OCI-LY7 (cell line): ENCODE data around the gene LSM14B. TPM values are rescaled to one million over a fixed set of nuclear protein-coding genes. Genes with fewer than 3 reads are reported as not detected.

Experiments
- BruUV-seq: library from RNA; stranded (reverse); fragments of 400-500 nt; replicated peaks from 2 replicates; lab custom pipeline; 2021; lab: Mats Ljungman, UMichigan
- CTCF ChIA-PET: fragments of 300-600 bp; sonication (Branson Sonifier 250); formaldehyde crosslinking; loops from one replicate; lab custom pipeline; 2022; ENCODE audit warnings: antibody characterized with exemption; ENCODE audit not compliant: unreplicated experiment; lab: Charles Lee
- POLR2A ChIA-PET: fragments of 300-600 bp; sonication (Branson Sonifier 250); formaldehyde crosslinking; loops from one replicate; lab custom pipeline; 2022; ENCODE audit warnings: antibody characterized with exemption; lab: Charles Lee
- DNase-seq: peaks from one replicate; pipeline ENCODE4 v3.0.0-alpha.2; 2015; ENCODE audit warnings: low spot score
- H2AFZ ChIP-seq: fragments of 200-600 bp; sonication (generic), shearing (Covaris generic); 2 replicates; pipeline ENCODE4 v1.6.1; 2014; ENCODE audit warnings: mild to moderate bottlenecking, antibody characterized with exemption, low read length, moderate library complexity
- H3K27ac ChIP-seq: fragments of 200-600 bp; sonication (generic); 2 replicates; pipeline ENCODE4 v1.5.1; 2014; ENCODE audit warnings: mixed run types, low read depth, mild to moderate bottlenecking, moderate library complexity, low read length, inconsistent platforms; ENCODE audit not compliant: poor library complexity, severe bottlenecking
- H3K36me3 ChIP-seq: fragments of 200-600 bp; sonication (generic); 2 replicates; pipeline ENCODE4 v1.6.1; 2014; ENCODE audit warnings: mild to moderate bottlenecking, antibody characterized with exemption, low read length, moderate library complexity, mixed read lengths; ENCODE audit not compliant: insufficient read depth
- H3K4me1 ChIP-seq: fragments of 200-600 bp; sonication (generic); 2 replicates; pipeline ENCODE4 v1.5.1; 2014; ENCODE audit warnings: mild to moderate bottlenecking, low read length; ENCODE audit not compliant: insufficient read depth, poor library complexity, severe bottlenecking
- H3K4me2 ChIP-seq: fragments of 200-600 bp; sonication (generic); 2 replicates; pipeline ENCODE4 v1.6.1; 2014; ENCODE audit warnings: mild to moderate bottlenecking, low read length
- H3K4me3 ChIP-seq: fragments of 200-600 bp; sonication (generic); 2 replicates; pipeline ENCODE4 v1.5.1; 2014; ENCODE audit warnings: mild to moderate bottlenecking, low read depth, low read length; ENCODE audit not compliant: poor library complexity, severe bottlenecking
- H3K79me2 ChIP-seq: fragments of 200-600 bp; sonication (generic); 2 replicates; pipeline ENCODE4 v1.6.1; 2016; ENCODE audit warnings: low read depth, mild to moderate bottlenecking, low read length, moderate library complexity, mixed read lengths; ENCODE audit not compliant: insufficient read depth
- H3K9me2 ChIP-seq: fragments of 200-600 bp; sonication (generic); 2 replicates; pipeline ENCODE4 v1.6.1; 2016; ENCODE audit warnings: mild to moderate bottlenecking, low read length, mixed read lengths; ENCODE audit not compliant: insufficient read depth
- H3K9me3 ChIP-seq: fragments of 200-600 bp; sonication (generic); 2 replicates; pipeline ENCODE4 v1.6.1; 2014; ENCODE audit warnings: mild to moderate bottlenecking, mixed run types, low read length, mixed read lengths
- H4K20me1 ChIP-seq: fragments of 200-600 bp; sonication (generic); 2 replicates; pipeline ENCODE4 v1.6.1; 2014; ENCODE audit warnings: mild to moderate bottlenecking, antibody characterized with exemption, low read length, moderate library complexity, mixed read lengths; ENCODE audit not compliant: insufficient read depth
- EZH2phosphoT487 ChIP-seq: fragments of 200-600 bp; sonication (generic); IDR thresholded peaks from 2 replicates; pipeline ENCODE4 v1.6.1; 2018; ENCODE audit warnings: low read depth, borderline replicate concordance, mild to moderate bottlenecking, mixed run types, antibody characterized with exemption, low read length, moderate library complexity, mixed read lengths
- intact Hi-C: fragments of 100-400 bp; cut with micrococcal nuclease; formaldehyde crosslinking; loops from one replicate; pipeline ENCODE4 v1.10.0; 2022; ENCODE audit not compliant: unreplicated experiment
- total RNA-seq, 2 experiments: library from RNA; depleted of rRNA in 1 of 2; stranded (reverse); fragments of >200 nt in 1 of 2; shearing (Covaris generic) in 1 of 2; gene quantifications; 2 replicates each; pipeline ENCODE4 v1.2.3, GENCODE V29; 2014 to 2022
- TF ChIP-seq, protein P1 (sequence below): fragments of 200-600 bp; sonication (generic); conservative IDR thresholded peaks from 2 replicates; pipeline ENCODE4 v1.5.1; 2014; ENCODE audit warnings: mild to moderate bottlenecking, antibody characterized with exemption, low read length, moderate library complexity, mixed read lengths

The LSM14B gene
- total RNA-seq, 2 experiments from 2014 or later = 44.7 to 53.7 TPM

DNA sequence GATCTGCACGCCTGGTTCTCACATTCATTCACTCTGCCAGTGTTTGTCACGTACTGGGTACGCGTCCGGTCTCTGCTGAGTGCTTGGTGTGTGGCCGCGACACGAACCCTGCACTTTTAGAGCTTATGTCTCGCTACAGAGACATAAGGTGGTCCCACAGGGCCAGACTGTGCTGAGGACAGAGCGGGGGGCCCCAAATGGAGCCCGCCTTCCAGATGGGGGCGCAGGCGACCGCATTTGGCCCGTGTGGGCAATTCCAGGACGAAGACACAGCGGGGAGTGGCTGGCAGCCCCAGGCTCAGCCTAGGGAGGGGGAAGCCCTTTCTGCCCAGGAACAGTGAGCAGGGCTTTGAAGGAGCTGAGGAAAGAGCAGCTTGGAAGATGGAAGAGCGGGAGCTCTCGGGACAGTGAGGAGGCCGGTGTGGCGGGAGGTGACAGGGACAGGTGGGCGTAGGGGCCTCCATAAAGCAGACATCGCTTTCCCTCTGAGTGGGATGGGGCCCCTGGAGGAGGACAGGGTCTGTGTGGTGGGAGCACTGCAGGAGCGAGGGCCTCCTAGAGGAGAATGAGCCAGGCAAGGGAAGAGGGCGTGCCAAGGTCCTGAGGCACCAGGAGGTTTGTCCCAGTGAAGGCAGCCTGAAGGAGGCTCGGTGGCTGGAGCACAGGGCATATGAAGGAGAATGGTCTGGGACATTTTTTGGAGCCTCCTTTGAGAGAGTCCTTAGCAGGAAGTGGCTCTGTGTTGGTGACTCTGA is 52.8 kb downstream of the LSM14B start:
- Histone ChIP-seq H2AFZ (no peak overlapping the region), H3K4me3 (no peak overlapping the region), H3K9me3 (no peaks in the 10 kb centered on the region), H3K27ac (no peak overlapping the region), H4K20me1 (no peaks in the 10 kb centered on the region), H3K79me2 (no peaks in the 10 kb centered on the region), H3K36me3 (peaks cover 4% of the 10 kb centered on the region; the same call in 1 of the 2 replicates), H3K4me1 (no peaks in the 10 kb centered on the region), H3K9me2 (no peaks in the 10 kb centered on the region), H3K4me2 (no peak overlapping the region)
- POLR2A ChIA-PET = interaction anchor here (1.1 kb wide), 1 partner anchor 10 kb away, joined by 3 read pairs; no protein-coding TSS in a partner anchor
- BruUV-seq = no TSS peak
- TF ChIP-seq EZH2phosphoT487 = no peak
- TF ChIP-seq, protein P1, sequence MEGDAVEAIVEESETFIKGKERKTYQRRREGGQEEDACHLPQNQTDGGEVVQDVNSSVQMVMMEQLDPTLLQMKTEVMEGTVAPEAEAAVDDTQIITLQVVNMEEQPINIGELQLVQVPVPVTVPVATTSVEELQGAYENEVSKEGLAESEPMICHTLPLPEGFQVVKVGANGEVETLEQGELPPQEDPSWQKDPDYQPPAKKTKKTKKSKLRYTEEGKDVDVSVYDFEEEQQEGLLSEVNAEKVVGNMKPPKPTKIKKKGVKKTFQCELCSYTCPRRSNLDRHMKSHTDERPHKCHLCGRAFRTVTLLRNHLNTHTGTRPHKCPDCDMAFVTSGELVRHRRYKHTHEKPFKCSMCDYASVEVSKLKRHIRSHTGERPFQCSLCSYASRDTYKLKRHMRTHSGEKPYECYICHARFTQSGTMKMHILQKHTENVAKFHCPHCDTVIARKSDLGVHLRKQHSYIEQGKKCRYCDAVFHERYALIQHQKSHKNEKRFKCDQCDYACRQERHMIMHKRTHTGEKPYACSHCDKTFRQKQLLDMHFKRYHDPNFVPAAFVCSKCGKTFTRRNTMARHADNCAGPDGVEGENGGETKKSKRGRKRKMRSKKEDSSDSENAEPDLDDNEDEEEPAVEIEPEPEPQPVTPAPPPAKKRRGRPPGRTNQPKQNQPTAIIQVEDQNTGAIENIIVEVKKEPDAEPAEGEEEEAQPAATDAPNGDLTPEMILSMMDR = no peak
- no peak for DNase-seq
- CTCF ChIA-PET = no interaction called here
- intact Hi-C loops = no loop called here

DNA sequence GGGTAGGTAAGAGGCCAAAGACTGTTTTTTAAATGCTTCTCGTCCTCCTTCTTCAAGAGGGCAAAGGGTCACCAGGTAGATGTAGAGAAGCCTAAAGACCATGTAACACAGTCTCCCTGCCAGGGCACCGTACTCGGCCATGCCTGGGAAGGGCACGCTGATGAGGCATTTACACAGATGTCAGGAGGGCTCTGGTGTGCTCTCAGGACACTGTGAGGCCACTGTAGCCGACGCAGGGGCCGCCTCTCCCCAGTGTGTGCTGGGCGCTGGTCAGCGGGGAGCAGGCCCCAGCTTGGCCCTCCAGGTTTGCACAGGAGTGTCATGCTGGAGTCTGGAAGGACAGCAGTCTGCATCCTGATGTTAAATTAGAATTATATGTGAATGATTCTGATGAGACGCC is 53.4 kb downstream of the LSM14B start:
- Histone ChIP-seq H3K9me2 (no peaks in the 10 kb centered on the region), H3K4me2 (no peak overlapping the region), H3K4me3 (no peak overlapping the region), H3K79me2 (no peaks in the 10 kb centered on the region), H3K9me3 (no peaks in the 10 kb centered on the region), H2AFZ (no peak overlapping the region), H3K27ac (no peak overlapping the region), H3K36me3 (peaks cover 4% of the 10 kb centered on the region; the same call in 1 of the 2 replicates), H4K20me1 (no peaks in the 10 kb centered on the region), H3K4me1 (no peaks in the 10 kb centered on the region)
- ChIA-PET CTCF (no interaction called here), POLR2A (interaction anchor here (1.1 kb wide), 1 partner anchor 9 kb away, joined by 3 read pairs; no protein-coding TSS in a partner anchor)
- BruUV-seq = no TSS peak
- intact Hi-C loops = no loop called here
- no peak for DNase-seq
- no peak for TF ChIP-seq EZH2phosphoT487
- TF ChIP-seq, protein P1 = no peak

DNA sequence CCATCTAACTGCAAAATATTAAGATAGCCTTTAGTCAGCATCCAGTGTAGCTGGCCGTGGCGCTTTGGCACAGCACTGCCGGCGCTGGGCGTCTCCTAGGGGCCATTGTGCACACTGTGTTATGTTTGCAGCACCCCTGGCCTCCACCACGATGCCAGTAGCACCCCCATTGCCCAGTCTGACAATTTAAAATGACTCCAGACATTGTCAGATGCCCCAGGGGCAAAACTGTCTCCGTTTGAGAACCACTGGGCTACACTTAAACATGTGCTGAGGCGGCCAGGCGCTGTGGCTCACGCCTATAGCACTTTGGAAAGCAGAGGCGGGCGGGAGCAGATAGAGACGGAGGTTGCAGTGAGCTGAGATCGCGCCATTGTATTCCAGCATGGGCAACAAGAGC is 54.6 kb downstream of the LSM14B start:
- no peak for DNase-seq
- Histone ChIP-seq H3K4me3 (no peak overlapping the region), H3K9me2 (no peaks in the 10 kb centered on the region), H3K4me2 (no peak overlapping the region), H3K36me3 (peaks cover 4% of the 10 kb centered on the region; the same call in 1 of the 2 replicates), H4K20me1 (no peaks in the 10 kb centered on the region), H3K4me1 (peaks cover 6% of the 10 kb centered on the region), H3K9me3 (no peaks in the 10 kb centered on the region), H3K27ac (no peak overlapping the region), H2AFZ (no peak overlapping the region), H3K79me2 (peaks cover 2% of the 10 kb centered on the region; the same call in 1 of the 2 replicates)
- BruUV-seq = no TSS peak
- CTCF ChIA-PET = interaction anchor here (0.6 kb wide), 1 partner anchor 107 kb away, joined by 3 read pairs; no protein-coding TSS in a partner anchor
- POLR2A ChIA-PET = no interaction called here
- intact Hi-C loops = no loop called here
- TF ChIP-seq, protein P1 = no peak
- no peak for TF ChIP-seq EZH2phosphoT487
